LNCaP clone FGC (cell line): Measurements from ENCODE around the gene ANKRD10.

Experiments used
- DNase-seq: peaks from one replicate; pipeline ENCODE4 v3.0.0-alpha.2; 2011; ENCODE audit warnings: low read depth
- H3K4me3 ChIP-seq: 2 replicates; pipeline ENCODE4 v1.5.1; 2011; ENCODE audit warnings: mild to moderate bottlenecking, low read depth, low read length, control low read depth
- CTCF ChIP-seq: IDR thresholded peaks from 2 replicates; pipeline ENCODE4 v1.5.1; 2012; ENCODE audit warnings: mild to moderate bottlenecking; ENCODE audit not compliant: control insufficient read depth, insufficient read depth; ENCODE audit errors: extremely low read depth

ANKRD10 gene

GRCh38 chr13:110912651-110913051 is 2.2 kb downstream of the ANKRD10 start:
- DNase-seq, result no peak
- TF ChIP-seq CTCF, result no peak
- H3K4me3 ChIP-seq, result peak overlapping the region; percentile 80; the same call in 1 of the 2 replicates

GRCh38 chr13:110911880-110912279 is 3.0 kb downstream of the ANKRD10 start:
- no peak for DNase-seq
- no peak for TF ChIP-seq CTCF
- no peak overlapping the region for H3K4me3 ChIP-seq

GRCh38 chr13:110910013-110910890 is 4.6 kb downstream of the ANKRD10 start:
- H3K4me3 ChIP-seq, result no peak overlapping the region
- no peak for TF ChIP-seq CTCF
- no peak for DNase-seq

- no peak for DNase-seq
- no peak for TF ChIP-seq CTCF
- H3K4me3 ChIP-seq, result no peak overlapping the region
Observed at GRCh38 chr13:110907951-110908898, 6.6 kb downstream of the ANKRD10 start.

- no peak overlapping the region for H3K4me3 ChIP-seq
- TF ChIP-seq CTCF, result no peak
- DNase-seq, result no peak
Observed at GRCh38 chr13:110907301-110907700, 7.6 kb downstream of the ANKRD10 start.

- no peak for TF ChIP-seq CTCF
- DNase-seq, result no peak
- no peak overlapping the region for H3K4me3 ChIP-seq
Observed at GRCh38 chr13:110904748-110905147, 10.1 kb downstream of the ANKRD10 start.
